GM19395 (cell line): ENCODE results near the gene HEXIM1.

ENCODE experiments used
- ATAC-seq: cut with Tn5 transposase; IDR thresholded peaks from one replicate; pipeline ENCODE4 v1.9.1; 2021; ENCODE audit warnings: mild to moderate bottlenecking, moderate library complexity; ENCODE audit not compliant: unreplicated experiment

Gene HEXIM1

GRCh38 chr17:45128989-45129388, 19.3 kb upstream of the HEXIM1 start:
- no peak for ATAC-seq

GRCh38 chr17:45129426-45129939, 18.8 kb upstream of the HEXIM1 start:
- no peak for ATAC-seq

DNA sequence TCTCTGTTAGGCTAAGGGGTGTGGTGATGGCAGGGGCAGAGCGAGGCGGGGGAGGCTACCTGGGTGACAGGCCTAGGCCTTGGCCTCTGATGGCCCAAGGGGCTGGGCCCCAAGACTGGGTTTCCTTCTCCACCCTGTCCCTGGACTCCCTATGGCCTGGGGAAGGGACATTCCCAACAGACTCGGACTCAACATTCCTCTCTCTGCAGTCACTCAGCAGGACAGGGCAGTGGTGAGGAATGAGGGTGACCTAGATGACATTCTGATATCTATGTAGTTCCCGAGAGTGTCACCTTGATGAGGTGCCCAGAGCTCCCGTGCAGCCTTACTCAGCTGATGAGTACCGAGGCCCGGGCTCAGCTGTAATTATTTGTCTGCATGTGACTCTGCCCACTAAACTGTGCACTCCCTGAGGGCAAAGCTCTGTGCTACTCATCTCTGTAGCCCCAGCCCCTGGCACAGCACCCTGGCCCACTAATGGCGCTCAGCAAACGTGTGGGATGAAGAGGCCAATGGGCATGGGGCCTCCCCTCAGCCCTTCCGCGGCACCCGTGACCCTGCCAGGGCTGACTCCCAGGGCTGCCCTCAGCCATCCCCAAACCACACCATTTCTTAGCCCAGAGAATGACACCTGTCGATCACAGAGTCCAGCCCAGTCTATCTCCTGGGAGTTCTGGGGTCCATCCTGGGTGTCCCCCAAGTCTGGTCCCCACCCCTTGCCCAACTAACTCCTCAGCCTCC, 18.2 kb upstream of the HEXIM1 start:
- ATAC-seq: no peak

GRCh38 chr17:45130681-45131615, 17.3 kb upstream of the HEXIM1 start:
- ATAC-seq: no peak

DNA sequence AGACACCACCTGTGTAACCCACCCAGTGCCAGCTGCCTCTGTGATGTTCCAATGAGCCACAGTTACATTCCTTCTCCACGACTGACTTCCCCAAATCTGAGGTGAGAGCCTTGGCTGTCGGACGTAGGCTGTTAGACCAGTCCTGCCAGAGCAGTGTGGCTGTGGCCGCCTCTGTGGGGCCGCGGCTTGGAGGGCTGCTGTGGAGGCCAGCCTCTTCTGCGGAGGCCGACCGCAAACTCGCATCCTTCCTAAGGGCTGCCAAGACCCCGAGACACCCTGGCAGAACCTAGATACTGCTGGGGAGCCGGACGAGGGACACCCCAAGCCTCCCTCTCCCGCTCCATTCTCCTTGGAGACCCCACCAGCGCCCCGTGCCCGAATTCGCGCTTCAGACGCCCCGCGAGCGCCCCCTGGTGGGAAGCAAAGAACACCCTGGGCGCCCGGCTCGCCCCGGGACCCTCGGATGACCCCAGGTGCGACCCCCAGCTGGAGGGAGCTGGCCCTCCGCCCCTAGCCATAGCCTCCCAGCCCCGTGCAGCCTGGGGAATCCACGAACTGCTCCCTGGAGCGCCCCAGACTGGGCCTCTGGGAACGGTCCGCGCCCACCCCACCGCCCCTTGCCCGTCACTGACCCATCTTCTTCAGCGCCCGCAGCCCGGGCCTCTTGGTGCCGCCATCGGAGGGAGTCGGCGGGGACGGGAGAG, 16.5 kb upstream of the HEXIM1 start:
- no peak for ATAC-seq

DNA sequence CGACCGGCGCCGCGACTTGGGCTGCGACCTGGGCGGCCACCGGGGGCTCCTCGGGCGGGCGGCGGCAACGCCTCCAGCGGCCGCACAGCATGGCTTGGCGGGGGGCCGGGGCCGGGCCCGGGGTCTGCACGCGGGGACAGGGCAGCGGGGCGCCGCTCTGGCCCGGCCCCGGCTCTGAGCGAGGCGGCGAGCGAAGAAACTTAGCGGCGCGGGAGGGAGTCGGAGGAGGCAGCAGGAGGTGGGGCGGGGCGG, 16.0 kb upstream of the HEXIM1 start, which contains the start of gene PLCD3:
PLCD3 (minus strand) TSS at position 196 of the 252 bp plus-strand sequence; CDS start at position 91, 105 bp downstream.
- no peak for ATAC-seq

GRCh38 chr17:45132572-45133463, 15.5 kb upstream of the HEXIM1 start:
- no peak for ATAC-seq

DNA sequence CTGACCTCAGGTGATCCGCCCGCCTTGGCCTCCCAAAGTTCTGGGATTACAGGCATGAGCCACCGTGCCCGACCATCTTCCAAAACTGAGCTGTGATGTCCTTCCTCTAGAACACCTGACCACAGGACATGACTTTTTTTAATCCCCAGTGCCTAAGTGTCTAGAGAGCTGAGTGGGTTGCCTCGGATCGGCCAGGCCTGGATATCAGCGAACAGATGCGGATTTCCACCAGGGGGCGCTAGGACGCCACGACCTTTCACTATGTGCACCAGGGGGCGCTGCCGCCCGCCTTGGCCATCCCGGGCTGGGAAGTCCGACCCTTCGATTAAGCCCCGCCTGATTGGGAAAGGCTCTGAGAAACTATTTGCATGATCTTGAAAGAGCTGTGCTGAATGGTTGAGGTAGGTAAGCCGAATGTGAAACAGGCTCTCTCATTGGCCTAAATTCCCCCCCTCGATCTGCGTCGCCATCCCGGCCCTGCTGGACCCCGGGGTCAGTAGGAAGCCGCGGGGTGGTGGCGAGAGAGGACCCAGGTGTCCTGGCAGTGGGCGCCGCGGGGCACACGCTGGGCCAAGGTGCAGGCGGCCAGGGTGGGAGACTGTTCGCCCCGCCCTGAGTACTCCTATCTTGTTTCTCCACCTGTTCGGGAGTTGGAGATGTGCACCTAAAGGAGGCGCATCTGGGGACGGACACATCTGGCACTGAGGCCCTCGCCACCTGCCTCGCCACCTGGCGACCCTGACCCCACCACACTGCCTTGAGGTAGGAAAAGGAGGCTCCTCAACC, 12.9 kb upstream of the HEXIM1 start, which contains the start of gene ACBD4:
ACBD4 (plus strand) TSS at position 496 of the 786 bp plus-strand sequence. CDS start 458 bp downstream, outside the sequence.
- ATAC-seq: peak; percentile 76

- no peak for ATAC-seq
Measured at GRCh38 chr17:45135978-45136791, 12.1 kb upstream of the HEXIM1 start.

DNA sequence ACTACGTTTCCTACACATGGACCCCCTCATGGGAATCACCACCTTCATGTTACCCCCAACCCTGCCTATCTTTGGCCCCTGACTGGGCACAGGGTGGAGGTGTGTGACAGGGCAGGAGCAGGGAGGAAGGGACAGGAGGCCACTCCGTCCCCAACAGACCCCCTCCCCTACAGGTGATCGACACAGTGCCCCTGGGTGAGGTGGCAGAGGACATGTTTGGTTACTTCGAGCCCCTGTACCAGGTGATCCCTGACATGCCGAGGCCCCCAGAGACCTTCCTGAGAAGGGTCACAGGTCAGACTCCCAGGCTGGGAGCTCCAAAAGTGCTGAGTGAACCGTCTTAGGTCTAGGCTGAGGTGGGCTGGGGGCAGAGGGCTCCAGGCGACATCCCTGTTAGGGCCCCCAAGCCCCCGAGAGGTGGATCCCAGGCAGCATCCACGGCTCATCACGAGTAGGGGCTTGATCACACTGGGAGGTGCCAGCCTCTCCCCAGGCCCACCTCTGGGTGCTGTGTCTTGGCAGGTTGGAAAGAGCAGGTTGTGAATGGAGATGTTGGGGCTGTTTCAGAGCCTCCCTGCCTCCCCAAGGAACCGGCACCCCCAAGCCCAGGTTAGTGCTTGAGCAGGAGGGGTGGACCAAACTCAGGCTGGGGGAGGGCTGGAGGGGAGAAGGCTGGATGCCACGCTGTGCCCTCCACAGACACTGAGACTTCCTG, 11.3 kb upstream of the HEXIM1 start:
- no peak for ATAC-seq

DNA sequence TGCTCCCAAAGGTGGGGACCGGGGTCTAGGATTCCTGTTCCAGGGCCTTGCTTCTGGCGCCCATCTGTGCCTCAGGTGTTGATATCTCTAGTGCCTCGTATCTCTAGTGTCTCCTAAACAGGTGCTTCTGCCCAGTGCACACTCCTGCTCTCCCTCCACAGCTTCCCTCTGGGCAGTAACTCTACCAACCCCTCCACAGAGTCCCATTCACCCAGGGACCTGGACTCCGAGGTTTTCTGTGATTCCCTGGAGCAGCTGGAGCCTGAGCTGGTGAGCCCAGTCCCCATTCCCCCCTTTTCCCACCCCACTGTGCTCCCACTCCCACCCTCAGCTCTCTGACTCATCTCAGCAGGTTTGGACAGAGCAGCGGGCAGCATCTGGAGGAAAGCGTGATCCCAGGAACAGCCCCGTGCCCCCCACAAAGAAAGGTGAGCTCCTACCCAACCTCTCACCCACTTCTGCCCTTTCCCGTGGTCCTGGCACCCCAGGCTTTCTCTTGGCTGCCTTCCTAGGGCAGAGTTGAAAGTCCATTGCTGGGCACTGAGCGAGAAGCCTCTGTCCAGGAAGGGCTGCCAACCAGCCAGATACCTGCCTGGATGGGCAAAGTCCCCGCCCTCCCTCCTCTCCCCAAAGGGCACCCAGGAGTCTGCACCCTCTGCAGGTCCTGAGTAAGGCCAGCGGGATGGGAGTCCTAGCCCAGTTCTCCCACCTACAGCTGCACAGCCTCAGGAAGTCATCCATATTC, 10.5 kb upstream of the HEXIM1 start:
- no peak for ATAC-seq

DNA sequence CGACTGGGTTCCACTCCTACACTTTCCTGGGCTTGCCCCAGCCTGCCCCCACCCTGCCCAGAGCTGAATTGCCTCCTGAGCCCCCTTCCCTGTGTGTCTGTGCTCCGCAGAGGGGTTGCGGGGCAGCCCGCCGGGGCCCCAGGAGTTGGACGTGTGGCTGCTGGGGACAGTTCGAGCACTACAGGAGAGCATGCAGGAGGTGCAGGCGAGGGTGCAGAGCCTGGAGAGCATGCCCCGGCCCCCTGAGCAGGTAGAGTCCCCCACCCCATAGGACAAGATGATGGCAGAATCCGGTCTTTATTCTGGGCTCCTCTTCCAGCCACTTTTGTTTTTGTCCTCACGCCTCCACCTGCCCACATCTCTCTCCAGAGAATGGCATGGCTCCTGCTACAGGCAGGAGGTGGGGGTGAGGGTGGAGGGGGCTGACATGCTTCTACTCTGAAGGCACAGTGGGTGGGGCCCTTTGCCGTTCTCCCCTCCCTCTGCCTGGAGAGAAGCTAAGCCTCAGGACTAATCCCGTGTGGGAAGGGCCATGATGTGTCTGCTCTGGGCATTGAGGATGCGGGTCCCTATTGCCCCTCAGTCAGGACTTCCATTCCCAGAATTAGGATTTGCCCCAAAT, 9.3 kb upstream of the HEXIM1 start:
- ATAC-seq: no peak

GRCh38 chr17:45139533-45139920, 8.7 kb upstream of the HEXIM1 start:
- ATAC-seq: no peak

GRCh38 chr17:45143094-45143670, 5.1 kb upstream of the HEXIM1 start:
- ATAC-seq: no peak

GRCh38 chr17:45143767-45144198, 4.5 kb upstream of the HEXIM1 start:
- ATAC-seq: no peak
